DND-41 (cell line): ENCODE results near the gene CHEK1.

ENCODE experiments used
- CTCF ChIP-seq: IDR thresholded peaks from 2 replicates; pipeline ENCODE4 v1.5.1; 2012; ENCODE audit warnings: borderline replicate concordance, low read length, moderate library complexity, mild to moderate bottlenecking; ENCODE audit not compliant: poor library complexity, severe bottlenecking; ENCODE audit errors: extremely low read depth
- EZH2 ChIP-seq: IDR thresholded peaks from 3 replicates; pipeline ENCODE4 v1.6.1; 2012; ENCODE audit warnings: borderline replicate concordance, low read depth, mild to moderate bottlenecking, moderate library complexity, low read length, inconsistent platforms; ENCODE audit not compliant: severe bottlenecking

GRCh38 chr11:125627236-125627910 is 2.4 kb downstream of the CHEK1 start:
- no peak for TF ChIP-seq CTCF
- TF ChIP-seq EZH2, result no peak
